Cardiac fibroblast (primary cell): ENCODE results near the gene ORAI1.
"Not testable (repeated sequence)": the region's sequence is repeated elsewhere in the genome, so short reads cannot be mapped to it uniquely, and the experiment has no call there.

ENCODE experiments used
- DNase-seq, 2 donors: peaks; one replicate each; pipeline versions ENCODE4 v3.0.0 to v3.0.0-alpha.2; 2010; ENCODE audit warnings: low read depth in 2 of 2
- H3K4me3 ChIP-seq, 2 donors: replicated peaks in 1 of 2; 1 replicate in 1 of 2; 2 replicates in 1 of 2; pipeline ENCODE4 v1.5.1; 2011; ENCODE audit warnings: low read depth in 2 of 2, low read length in 2 of 2, mild to moderate bottlenecking in 2 of 2, moderate library complexity in 1 of 2
- TF ChIP-seq, protein P1 (sequence below): IDR thresholded peaks from one replicate; pipeline ENCODE4 v1.5.1; 2011; ENCODE audit warnings: low read depth, mild to moderate bottlenecking, low read length, inconsistent platforms

The ORAI1 gene

GRCh38 chr12:121626853-121627640, 717 bp downstream of the ORAI1 start:
- TF ChIP-seq, protein P1, sequence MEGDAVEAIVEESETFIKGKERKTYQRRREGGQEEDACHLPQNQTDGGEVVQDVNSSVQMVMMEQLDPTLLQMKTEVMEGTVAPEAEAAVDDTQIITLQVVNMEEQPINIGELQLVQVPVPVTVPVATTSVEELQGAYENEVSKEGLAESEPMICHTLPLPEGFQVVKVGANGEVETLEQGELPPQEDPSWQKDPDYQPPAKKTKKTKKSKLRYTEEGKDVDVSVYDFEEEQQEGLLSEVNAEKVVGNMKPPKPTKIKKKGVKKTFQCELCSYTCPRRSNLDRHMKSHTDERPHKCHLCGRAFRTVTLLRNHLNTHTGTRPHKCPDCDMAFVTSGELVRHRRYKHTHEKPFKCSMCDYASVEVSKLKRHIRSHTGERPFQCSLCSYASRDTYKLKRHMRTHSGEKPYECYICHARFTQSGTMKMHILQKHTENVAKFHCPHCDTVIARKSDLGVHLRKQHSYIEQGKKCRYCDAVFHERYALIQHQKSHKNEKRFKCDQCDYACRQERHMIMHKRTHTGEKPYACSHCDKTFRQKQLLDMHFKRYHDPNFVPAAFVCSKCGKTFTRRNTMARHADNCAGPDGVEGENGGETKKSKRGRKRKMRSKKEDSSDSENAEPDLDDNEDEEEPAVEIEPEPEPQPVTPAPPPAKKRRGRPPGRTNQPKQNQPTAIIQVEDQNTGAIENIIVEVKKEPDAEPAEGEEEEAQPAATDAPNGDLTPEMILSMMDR = peak; percentile 29
- H3K4me3 ChIP-seq = peak overlapping the region; percentile 67 to 68
- peak; percentile 68 to 69 for DNase-seq

DNA sequence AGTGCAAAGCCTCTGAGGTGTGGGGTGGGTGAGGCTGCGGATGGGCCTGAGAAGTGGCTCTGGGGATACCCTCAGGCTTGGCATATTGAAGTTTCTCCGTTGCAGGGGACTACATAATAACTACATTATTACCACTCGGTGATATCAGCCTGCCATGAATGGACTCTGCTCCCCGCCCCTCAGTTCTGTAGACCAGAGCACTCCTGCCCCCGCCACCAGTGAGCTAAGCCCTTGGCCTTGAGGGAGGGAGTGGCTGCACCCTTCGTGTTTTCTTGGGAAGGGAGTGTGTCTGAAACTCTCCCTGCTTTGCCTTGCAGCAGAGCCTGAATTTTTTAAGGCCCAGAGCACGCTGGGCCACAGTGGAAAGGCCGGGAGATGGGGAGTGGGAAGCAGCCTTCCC, 1.7 kb downstream of the ORAI1 start:
- TF ChIP-seq, protein P1 = no peak
- peak overlapping the region; percentile 67 to 68 for H3K4me3 ChIP-seq
- DNase-seq = peak in 1 of 2 donors; percentile 16

GRCh38 chr12:121628536-121628935, 2.2 kb downstream of the ORAI1 start:
- no peak overlapping the region for H3K4me3 ChIP-seq
- no peak for DNase-seq
- TF ChIP-seq, protein P1 = no peak

- H3K4me3 ChIP-seq = no peak overlapping the region
- DNase-seq = no peak
- TF ChIP-seq, protein P1 = no peak
Observed at GRCh38 chr12:121630791-121631355, 4.5 kb downstream of the ORAI1 start.

GRCh38 chr12:121632069-121632970, 6.0 kb downstream of the ORAI1 start:
- H3K4me3 ChIP-seq = no peak overlapping the region
- TF ChIP-seq, protein P1 = no peak
- no peak for DNase-seq

DNA sequence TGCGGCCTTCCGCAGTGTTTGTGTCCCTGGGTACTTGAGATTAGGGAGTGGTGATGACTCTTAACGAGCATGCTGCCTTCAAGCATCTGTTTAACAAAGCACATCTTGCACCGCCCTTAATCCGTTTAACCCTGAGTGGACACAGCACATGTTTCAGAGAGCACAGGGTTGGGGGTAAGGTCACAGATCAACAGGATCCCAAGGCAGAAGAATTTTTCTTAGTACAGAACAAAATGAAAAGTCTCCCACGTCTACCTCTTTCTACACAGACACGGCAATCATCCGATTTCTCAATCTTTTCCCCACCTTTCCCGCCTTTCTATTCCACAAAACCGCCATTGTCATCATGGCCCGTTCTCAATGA, 7.5 kb downstream of the ORAI1 start:
- not testable (repeated sequence) for DNase-seq, H3K4me3 ChIP-seq

- TF ChIP-seq, protein P1 = no peak
- DNase-seq = no peak
- H3K4me3 ChIP-seq = no peak overlapping the region
Observed at GRCh38 chr12:121634836-121635235, 8.5 kb downstream of the ORAI1 start.
